Ishikawa (cell line): ENCODE results near the gene RGS6.

Experiments
- CEBPB ChIP-seq: IDR thresholded peaks from 2 replicates; pipeline ENCODE4 v1.6.1; 2012
- CREB1 ChIP-seq: IDR thresholded peaks from 2 replicates; pipeline ENCODE4 v1.6.1; 2012; ENCODE audit warnings: low read depth
- EGR1 ChIP-seq: IDR thresholded peaks from 2 replicates; pipeline ENCODE4 v1.6.1; 2012
- EP300 ChIP-seq: IDR thresholded peaks from 2 replicates; pipeline ENCODE4 v1.6.1; 2012; ENCODE audit warnings: borderline replicate concordance
- FOXM1 ChIP-seq: IDR thresholded peaks from 2 replicates; pipeline ENCODE4 v1.6.1; 2012; ENCODE audit warnings: low read depth, borderline replicate concordance
- NFIC ChIP-seq: IDR thresholded peaks from 2 replicates; pipeline ENCODE4 v1.6.1; 2012
- RAD21 ChIP-seq: IDR thresholded peaks from 2 replicates; pipeline ENCODE4 v1.6.1; 2012; ENCODE audit warnings: low read depth
- TAF1 ChIP-seq: IDR thresholded peaks from 2 replicates; pipeline ENCODE4 v1.6.1; 2012; ENCODE audit warnings: low read depth, mild to moderate bottlenecking
- TCF12 ChIP-seq: IDR thresholded peaks from 2 replicates; pipeline ENCODE4 v1.6.1; 2012; ENCODE audit warnings: low read depth
- TEAD4 ChIP-seq: IDR thresholded peaks from 2 replicates; pipeline ENCODE4 v1.6.1; 2012
- YY1 ChIP-seq: IDR thresholded peaks from 2 replicates; pipeline ENCODE4 v1.6.1; 2012; ENCODE audit warnings: low read depth
- TF ChIP-seq, protein P1 (sequence below): IDR thresholded peaks from 2 replicates; pipeline ENCODE4 v1.6.1; 2012
- TF ChIP-seq, protein P2 (sequence below): IDR thresholded peaks from 2 replicates; pipeline ENCODE4 v1.6.1; 2012
- TF ChIP-seq, protein P3 (sequence below): IDR thresholded peaks from 2 replicates; pipeline ENCODE4 v1.6.1; 2012; ENCODE audit warnings: low read depth, mild to moderate bottlenecking

DNA sequence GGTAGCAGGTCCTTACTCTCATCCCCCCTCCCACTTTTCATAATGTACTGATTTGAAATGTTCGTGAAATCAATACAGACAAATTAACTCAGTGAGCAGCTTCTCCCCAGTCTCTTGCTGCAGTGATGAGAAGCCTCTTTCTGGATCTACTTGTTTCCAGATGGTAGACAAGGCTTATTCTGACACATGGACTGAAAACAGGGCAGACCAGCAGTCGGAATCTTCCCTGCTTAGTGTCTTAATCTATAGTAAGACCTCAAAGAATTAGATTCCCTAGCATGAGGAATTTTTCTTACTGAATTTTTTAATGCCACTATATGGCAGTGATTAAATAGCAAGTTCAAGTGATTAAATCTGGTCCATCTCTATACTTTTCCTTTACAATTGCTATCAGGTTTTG, 120.1 kb downstream of the RGS6 start:
- TF ChIP-seq TEAD4 (no peak), CEBPB (no peak), CREB1 (no peak), RAD21 (no peak), EGR1 (no peak), YY1 (no peak), EP300 (no peak), NFIC (no peak), TCF12 (no peak), FOXM1 (no peak), TAF1 (no peak)
- TF ChIP-seq, protein P1, sequence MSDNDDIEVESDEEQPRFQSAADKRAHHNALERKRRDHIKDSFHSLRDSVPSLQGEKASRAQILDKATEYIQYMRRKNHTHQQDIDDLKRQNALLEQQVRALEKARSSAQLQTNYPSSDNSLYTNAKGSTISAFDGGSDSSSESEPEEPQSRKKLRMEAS, result no peak
- TF ChIP-seq, protein P2, sequence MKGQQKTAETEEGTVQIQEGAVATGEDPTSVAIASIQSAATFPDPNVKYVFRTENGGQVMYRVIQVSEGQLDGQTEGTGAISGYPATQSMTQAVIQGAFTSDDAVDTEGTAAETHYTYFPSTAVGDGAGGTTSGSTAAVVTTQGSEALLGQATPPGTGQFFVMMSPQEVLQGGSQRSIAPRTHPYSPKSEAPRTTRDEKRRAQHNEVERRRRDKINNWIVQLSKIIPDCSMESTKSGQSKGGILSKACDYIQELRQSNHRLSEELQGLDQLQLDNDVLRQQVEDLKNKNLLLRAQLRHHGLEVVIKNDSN, result no peak
- TF ChIP-seq, protein P3, sequence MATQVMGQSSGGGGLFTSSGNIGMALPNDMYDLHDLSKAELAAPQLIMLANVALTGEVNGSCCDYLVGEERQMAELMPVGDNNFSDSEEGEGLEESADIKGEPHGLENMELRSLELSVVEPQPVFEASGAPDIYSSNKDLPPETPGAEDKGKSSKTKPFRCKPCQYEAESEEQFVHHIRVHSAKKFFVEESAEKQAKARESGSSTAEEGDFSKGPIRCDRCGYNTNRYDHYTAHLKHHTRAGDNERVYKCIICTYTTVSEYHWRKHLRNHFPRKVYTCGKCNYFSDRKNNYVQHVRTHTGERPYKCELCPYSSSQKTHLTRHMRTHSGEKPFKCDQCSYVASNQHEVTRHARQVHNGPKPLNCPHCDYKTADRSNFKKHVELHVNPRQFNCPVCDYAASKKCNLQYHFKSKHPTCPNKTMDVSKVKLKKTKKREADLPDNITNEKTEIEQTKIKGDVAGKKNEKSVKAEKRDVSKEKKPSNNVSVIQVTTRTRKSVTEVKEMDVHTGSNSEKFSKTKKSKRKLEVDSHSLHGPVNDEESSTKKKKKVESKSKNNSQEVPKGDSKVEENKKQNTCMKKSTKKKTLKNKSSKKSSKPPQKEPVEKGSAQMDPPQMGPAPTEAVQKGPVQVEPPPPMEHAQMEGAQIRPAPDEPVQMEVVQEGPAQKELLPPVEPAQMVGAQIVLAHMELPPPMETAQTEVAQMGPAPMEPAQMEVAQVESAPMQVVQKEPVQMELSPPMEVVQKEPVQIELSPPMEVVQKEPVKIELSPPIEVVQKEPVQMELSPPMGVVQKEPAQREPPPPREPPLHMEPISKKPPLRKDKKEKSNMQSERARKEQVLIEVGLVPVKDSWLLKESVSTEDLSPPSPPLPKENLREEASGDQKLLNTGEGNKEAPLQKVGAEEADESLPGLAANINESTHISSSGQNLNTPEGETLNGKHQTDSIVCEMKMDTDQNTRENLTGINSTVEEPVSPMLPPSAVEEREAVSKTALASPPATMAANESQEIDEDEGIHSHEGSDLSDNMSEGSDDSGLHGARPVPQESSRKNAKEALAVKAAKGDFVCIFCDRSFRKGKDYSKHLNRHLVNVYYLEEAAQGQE, result no peak
